A549 (cell line): ENCODE data around the gene FGF23.

ENCODE experiments used
- CEBPB ChIP-seq, 2 experiments: fragments of >200 bp in 1 of 2; sonication (Bioruptor Twin) in 1 of 2; formaldehyde crosslinking in 1 of 2; IDR thresholded peaks; 2 replicates each; pipeline ENCODE4 v1.6.1; 2012 to 2016
- CHD2 ChIP-seq: fragments of 150-350 bp; IDR thresholded peaks from 2 replicates; pipeline ENCODE4 v1.6.1; 2014; ENCODE audit warnings: low read length; ENCODE audit not compliant: partially characterized antibody
- CTCF ChIP-seq: fragments of >200 bp; sonication (Bioruptor Twin); formaldehyde crosslinking; IDR thresholded peaks from 3 replicates; pipeline ENCODE4 v1.5.1; 2016
- ELK1 ChIP-seq: fragments of 150-350 bp; IDR thresholded peaks from 2 replicates; pipeline ENCODE4 v1.6.1; 2014; ENCODE audit warnings: low read depth, mild to moderate bottlenecking, low read length
- EP300 ChIP-seq, 2 experiments: fragments of >200 bp; sonication (Bioruptor Twin); formaldehyde crosslinking; IDR thresholded peaks; 2 replicates in 1 of 2; 3 replicates in 1 of 2; pipeline ENCODE4 v1.6.1; 2016 to 2017
- ESRRA ChIP-seq: fragments of 150-350 bp; IDR thresholded peaks from 2 replicates; pipeline ENCODE4 v1.6.1; 2014; ENCODE audit warnings: mild to moderate bottlenecking, low read length, borderline replicate concordance
- FOSL2 ChIP-seq, 2 experiments: fragments of 450-650 bp in 1 of 2; fragments of >200 bp in 1 of 2; sonication (Bioruptor Twin) in 1 of 2; formaldehyde crosslinking; IDR thresholded peaks; 2 replicates each; pipeline versions ENCODE4 v1.5.0 to v1.6.1; 2016 to 2020; ENCODE audit warnings: mild to moderate bottlenecking in 1 of 2, moderate library complexity in 1 of 2
- JUN ChIP-seq, 2 experiments: fragments of >200 bp; sonication (Bioruptor Twin); formaldehyde crosslinking; IDR thresholded peaks; 2 replicates in 1 of 2; 3 replicates in 1 of 2; pipeline ENCODE4 v1.6.1; 2016 to 2017
- MAFK ChIP-seq: fragments of 450-650 bp; IDR thresholded peaks from 2 replicates; pipeline ENCODE4 v1.6.1; 2014; ENCODE audit not compliant: partially characterized antibody
- POLR2A ChIP-seq: IDR thresholded peaks from 2 replicates; pipeline ENCODE4 v1.6.1; 2012; ENCODE audit warnings: mild to moderate bottlenecking, low read length
- POLR2AphosphoS2 ChIP-seq: conservative IDR thresholded peaks from 2 replicates; pipeline ENCODE4 v1.6.1; 2012; ENCODE audit warnings: low read length, improper control_type of control experiment, inconsistent platforms
- REST ChIP-seq: fragments of 200-600 bp; sonication (generic); IDR thresholded peaks from 2 replicates; pipeline ENCODE4 v1.6.1; 2016; ENCODE audit warnings: antibody characterized with exemption, mild to moderate bottlenecking, moderate library complexity
- RNF2 ChIP-seq: fragments of 200-600 bp; sonication (generic); IDR thresholded peaks from 2 replicates; pipeline ENCODE4 v1.6.1; 2016; ENCODE audit warnings: low read depth, mild to moderate bottlenecking, antibody characterized with exemption, moderate library complexity, borderline replicate concordance

GRCh38 chr12:4322726-4323125 is 56.8 kb downstream of the FGF23 start:
- TF ChIP-seq CHD2 (no peak), CTCF (no peak), JUN (IDR thresholded peaks at IDR 0.05) (no peak), MAFK (no peak), CEBPB (IDR thresholded peaks at IDR 0.05) (no peak), EP300 (IDR thresholded peaks at IDR 0.05) (no peak), POLR2A (no peak), FOSL2 (IDR thresholded peaks at IDR 0.05) (no peak), FOSL2 (CRISPR knock-in tag; IDR thresholded peaks at IDR 0.05) (no peak), ELK1 (no peak), REST (no peak), RNF2 (no peak), POLR2AphosphoS2 (no peak), ESRRA (no peak)
